ENCODE results near the gene MVB12A. TPM values are rescaled to one million over a fixed set of nuclear protein-coding genes. Genes with fewer than 3 reads are reported as not detected.

The MVB12A gene
- polyA plus RNA-seq (2011; rRNA removed), result 18.3 and 19.1 TPM in 2 replicates
- polyA plus RNA-seq (2012; cell fraction: cytosol; rRNA removed), result 36.1 and 51.9 TPM in 2 replicates
- 51.9 and 58.3 TPM in 2 replicates for polyA plus RNA-seq (2012; cell fraction: nucleus; rRNA removed)
- 26.8 to 30.2 TPM (median 27.7 TPM) in 3 replicates for polyA plus RNA-seq (2017; fragmentation: RNase III; extraction: RNeasy Plus Mini Kit Qiagen cat#74134 plus additional on column Dnase treatment)
- 17.0 and 18.8 TPM in 2 replicates for polyA minus RNA-seq (2011; rRNA and poly(A)+ RNA removed)

DNA sequence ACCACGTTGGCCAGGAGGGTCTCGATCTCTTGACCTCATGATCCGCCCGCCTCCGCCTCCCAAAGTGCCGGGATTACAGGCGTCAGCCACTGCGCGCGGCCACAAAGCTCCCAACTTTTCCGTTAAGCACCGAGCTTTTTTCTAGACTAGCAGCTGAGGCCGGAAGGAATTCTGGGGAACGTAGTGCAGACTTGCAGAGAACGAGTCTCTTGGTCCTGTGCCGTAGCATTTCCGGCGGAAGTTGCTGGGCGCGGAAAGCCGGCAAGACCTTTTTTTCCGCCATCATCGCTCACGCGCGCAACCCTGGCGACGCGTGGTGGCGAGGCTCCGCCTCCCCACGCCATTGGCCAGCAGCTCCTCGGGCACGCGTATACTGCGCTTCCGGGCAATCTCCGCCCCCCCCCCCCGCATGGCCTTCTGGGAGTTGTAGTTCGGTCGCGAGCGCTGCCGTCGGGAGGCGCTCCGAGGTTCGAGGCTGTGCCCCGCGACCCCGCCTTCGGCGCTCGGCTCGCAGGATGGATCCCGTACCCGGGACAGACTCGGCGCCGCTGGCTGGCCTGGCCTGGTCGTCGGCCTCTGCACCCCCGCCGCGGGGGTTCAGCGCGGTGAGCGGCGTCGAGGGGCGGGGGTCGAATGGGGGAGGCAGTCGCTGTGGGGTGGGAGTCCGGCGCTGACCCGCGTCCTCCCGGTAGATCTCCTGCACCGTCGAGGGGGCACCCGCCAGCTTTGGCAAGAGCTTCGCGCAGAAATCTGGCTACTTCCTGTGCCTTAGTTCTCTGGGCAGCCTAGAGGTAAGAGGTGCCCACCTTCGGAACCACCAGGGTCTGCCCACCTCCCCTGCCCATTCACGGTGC, at the start of gene MVB12A:
Gene MVB12A (plus strand): TSS at position 427 of the 854 bp plus-strand sequence. CDS start 89 bp downstream, at position 516.
- FAIRE-seq, result peak; percentile 36
- H3K27ac ChIP-seq, result peak within 1 kb of the TSS; percentile 82 to 93
- 0% methylated on average over 19 of the region's 85 CpGs for WGBS (ENCODE audit: missing lambda C conversion rate)
- H3K4me1 ChIP-seq, result peaks cover 10% of the 10 kb centered on the region; the same call in 2 of the 3 replicates
- CTCF ChIA-PET, result interaction anchor here (1.0 to 1.6 kb wide), 5 partner anchors 8 to 34 kb away, joined by 3 to 6 read pairs (median 6); partner anchors contain the start of genes CCDC194 and TMEM221
- peak; percentile 86 to 99 for DNase-seq (ENCODE audit: low read depth in 1 of 2, low spot score in 1 of 2)
- POLR2A ChIA-PET, result interaction anchor here (0.7 to 1.2 kb wide), 6 partner anchors 9 to 439 kb away, joined by 3 to 5 read pairs (median 3); partner anchors contain the start of genes GTPBP3, RPL18A and TMEM221
- H3K4me2 ChIP-seq, result peak within 1 kb of the TSS; percentile 84
- peak within 1 kb of the TSS; percentile 95 for H3K4me3 ChIP-seq
- no peaks in the 10 kb centered on the region for H3K9me3 ChIP-seq
- ATAC-seq, result peak; percentile 93 to 95
- TF ChIP-seq JUN (IDR thresholded peaks at IDR 0.05) (peak in 1 of 2 experiments; percentile 45; a peak in 1 of 5 replicates), ZSCAN20 (CRISPR knock-in tag; IDR thresholded peaks at IDR 0.05) (no peak), RFX5 (IDR thresholded peaks at IDR 0.05) (no peak), EHF (CRISPR knock-in tag; IDR thresholded peaks at IDR 0.05) (no peak), FOXS1 (CRISPR knock-in tag; IDR thresholded peaks at IDR 0.05) (no peak), HEYL (CRISPR knock-in tag; IDR thresholded peaks at IDR 0.05) (no peak), CEBPB (IDR thresholded peaks at IDR 0.05) (no peak), GATA3 (IDR thresholded peaks at IDR 0.05; ENCODE audit: borderline replicate concordance) (no peak), HDAC2 (IDR thresholded peaks at IDR 0.05) (no peak), ZFP36 (IDR thresholded peaks at IDR 0.05; ENCODE audit: borderline replicate concordance, partially characterized antibody) (peak; percentile 86), PHF8 (IDR thresholded peaks at IDR 0.05; ENCODE audit: borderline replicate concordance, low read depth) (peak; percentile 51; the same call in 1 of the 2 replicates), HOXB13 (CRISPR knock-in tag; IDR thresholded peaks at IDR 0.05; ENCODE audit: low read depth) (no peak), RNF2 (IDR thresholded peaks at IDR 0.05; ENCODE audit: borderline replicate concordance, low read depth) (no peak; the same call in 1 of the 2 replicates), KDM5A (IDR thresholded peaks at IDR 0.05) (no peak), SMC3 (IDR thresholded peaks at IDR 0.05) (no peak), EHMT2 (IDR thresholded peaks at IDR 0.05; ENCODE audit: low read depth) (no peak), CBX2 (IDR thresholded peaks at IDR 0.05; ENCODE audit: borderline replicate concordance, low read depth) (no peak), MAFK (IDR thresholded peaks at IDR 0.05; ENCODE audit: partially characterized antibody) (no peak), ZC3H11A (IDR thresholded peaks at IDR 0.05) (no peak), EP300 (IDR thresholded peaks at IDR 0.05) (no peak), RAD21 (conservative IDR thresholded peaks at IDR 0.05 in 1 of 2, IDR thresholded peaks at IDR 0.05 in 1 of 2) (no peak), CHD4 (IDR thresholded peaks at IDR 0.05; ENCODE audit: borderline replicate concordance) (no peak), ESRRA (IDR thresholded peaks at IDR 0.05; ENCODE audit: borderline replicate concordance, low read length) (no peak)
- TF ChIP-seq, protein P1, sequence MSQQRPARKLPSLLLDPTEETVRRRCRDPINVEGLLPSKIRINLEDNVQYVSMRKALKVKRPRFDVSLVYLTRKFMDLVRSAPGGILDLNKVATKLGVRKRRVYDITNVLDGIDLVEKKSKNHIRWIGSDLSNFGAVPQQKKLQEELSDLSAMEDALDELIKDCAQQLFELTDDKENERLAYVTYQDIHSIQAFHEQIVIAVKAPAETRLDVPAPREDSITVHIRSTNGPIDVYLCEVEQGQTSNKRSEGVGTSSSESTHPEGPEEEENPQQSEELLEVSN (IDR thresholded peaks at IDR 0.05; ENCODE audit: borderline replicate concordance, low read depth), result peak; percentile 65; the same call in 1 of the 2 replicates
- TF ChIP-seq, protein P2, sequence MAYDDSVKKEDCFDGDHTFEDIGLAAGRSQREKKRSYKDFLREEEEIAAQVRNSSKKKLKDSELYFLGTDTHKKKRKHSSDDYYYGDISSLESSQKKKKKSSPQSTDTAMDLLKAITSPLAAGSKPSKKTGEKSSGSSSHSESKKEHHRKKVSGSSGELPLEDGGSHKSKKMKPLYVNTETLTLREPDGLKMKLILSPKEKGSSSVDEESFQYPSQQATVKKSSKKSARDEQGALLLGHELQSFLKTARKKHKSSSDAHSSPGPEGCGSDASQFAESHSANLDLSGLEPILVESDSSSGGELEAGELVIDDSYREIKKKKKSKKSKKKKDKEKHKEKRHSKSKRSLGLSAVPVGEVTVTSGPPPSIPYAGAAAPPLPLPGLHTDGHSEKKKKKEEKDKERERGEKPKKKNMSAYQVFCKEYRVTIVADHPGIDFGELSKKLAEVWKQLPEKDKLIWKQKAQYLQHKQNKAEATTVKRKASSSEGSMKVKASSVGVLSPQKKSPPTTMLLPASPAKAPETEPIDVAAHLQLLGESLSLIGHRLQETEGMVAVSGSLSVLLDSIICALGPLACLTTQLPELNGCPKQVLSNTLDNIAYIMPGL (CRISPR knock-in tag; IDR thresholded peaks at IDR 0.05; ENCODE audit: borderline replicate concordance), result no peak
- TF ChIP-seq, protein P3, sequence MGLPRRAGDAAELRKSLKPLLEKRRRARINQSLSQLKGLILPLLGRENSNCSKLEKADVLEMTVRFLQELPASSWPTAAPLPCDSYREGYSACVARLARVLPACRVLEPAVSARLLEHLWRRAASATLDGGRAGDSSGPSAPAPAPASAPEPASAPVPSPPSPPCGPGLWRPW (IDR thresholded peaks at IDR 0.05), result no peak
- TF ChIP-seq, protein P4, sequence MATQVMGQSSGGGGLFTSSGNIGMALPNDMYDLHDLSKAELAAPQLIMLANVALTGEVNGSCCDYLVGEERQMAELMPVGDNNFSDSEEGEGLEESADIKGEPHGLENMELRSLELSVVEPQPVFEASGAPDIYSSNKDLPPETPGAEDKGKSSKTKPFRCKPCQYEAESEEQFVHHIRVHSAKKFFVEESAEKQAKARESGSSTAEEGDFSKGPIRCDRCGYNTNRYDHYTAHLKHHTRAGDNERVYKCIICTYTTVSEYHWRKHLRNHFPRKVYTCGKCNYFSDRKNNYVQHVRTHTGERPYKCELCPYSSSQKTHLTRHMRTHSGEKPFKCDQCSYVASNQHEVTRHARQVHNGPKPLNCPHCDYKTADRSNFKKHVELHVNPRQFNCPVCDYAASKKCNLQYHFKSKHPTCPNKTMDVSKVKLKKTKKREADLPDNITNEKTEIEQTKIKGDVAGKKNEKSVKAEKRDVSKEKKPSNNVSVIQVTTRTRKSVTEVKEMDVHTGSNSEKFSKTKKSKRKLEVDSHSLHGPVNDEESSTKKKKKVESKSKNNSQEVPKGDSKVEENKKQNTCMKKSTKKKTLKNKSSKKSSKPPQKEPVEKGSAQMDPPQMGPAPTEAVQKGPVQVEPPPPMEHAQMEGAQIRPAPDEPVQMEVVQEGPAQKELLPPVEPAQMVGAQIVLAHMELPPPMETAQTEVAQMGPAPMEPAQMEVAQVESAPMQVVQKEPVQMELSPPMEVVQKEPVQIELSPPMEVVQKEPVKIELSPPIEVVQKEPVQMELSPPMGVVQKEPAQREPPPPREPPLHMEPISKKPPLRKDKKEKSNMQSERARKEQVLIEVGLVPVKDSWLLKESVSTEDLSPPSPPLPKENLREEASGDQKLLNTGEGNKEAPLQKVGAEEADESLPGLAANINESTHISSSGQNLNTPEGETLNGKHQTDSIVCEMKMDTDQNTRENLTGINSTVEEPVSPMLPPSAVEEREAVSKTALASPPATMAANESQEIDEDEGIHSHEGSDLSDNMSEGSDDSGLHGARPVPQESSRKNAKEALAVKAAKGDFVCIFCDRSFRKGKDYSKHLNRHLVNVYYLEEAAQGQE (IDR thresholded peaks at IDR 0.05), result no peak
- TF ChIP-seq, protein P5, sequence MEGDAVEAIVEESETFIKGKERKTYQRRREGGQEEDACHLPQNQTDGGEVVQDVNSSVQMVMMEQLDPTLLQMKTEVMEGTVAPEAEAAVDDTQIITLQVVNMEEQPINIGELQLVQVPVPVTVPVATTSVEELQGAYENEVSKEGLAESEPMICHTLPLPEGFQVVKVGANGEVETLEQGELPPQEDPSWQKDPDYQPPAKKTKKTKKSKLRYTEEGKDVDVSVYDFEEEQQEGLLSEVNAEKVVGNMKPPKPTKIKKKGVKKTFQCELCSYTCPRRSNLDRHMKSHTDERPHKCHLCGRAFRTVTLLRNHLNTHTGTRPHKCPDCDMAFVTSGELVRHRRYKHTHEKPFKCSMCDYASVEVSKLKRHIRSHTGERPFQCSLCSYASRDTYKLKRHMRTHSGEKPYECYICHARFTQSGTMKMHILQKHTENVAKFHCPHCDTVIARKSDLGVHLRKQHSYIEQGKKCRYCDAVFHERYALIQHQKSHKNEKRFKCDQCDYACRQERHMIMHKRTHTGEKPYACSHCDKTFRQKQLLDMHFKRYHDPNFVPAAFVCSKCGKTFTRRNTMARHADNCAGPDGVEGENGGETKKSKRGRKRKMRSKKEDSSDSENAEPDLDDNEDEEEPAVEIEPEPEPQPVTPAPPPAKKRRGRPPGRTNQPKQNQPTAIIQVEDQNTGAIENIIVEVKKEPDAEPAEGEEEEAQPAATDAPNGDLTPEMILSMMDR (IDR thresholded peaks at IDR 0.05), result no peak
- TF ChIP-seq, protein P6, sequence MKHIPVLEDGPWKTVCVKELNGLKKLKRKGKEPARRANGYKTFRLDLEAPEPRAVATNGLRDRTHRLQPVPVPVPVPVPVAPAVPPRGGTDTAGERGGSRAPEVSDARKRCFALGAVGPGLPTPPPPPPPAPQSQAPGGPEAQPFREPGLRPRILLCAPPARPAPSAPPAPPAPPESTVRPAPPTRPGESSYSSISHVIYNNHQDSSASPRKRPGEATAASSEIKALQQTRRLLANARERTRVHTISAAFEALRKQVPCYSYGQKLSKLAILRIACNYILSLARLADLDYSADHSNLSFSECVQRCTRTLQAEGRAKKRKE (CRISPR knock-in tag; IDR thresholded peaks at IDR 0.05; ENCODE audit: low read depth), result no peak
